Lung (tissue), 12 donors: ENCODE data around the gene HMGN4. TPM values are rescaled to one million over a fixed set of nuclear protein-coding genes. Genes with fewer than 3 reads are reported as not detected.
"Not testable (repeated sequence)": the region's sequence is repeated elsewhere in the genome, so short reads cannot be mapped to it uniquely, and the experiment has no call there.

ENCODE experiments used
- ATAC-seq: fragments of 200-7000 bp; cut with Tn5 transposase; one replicate; pipeline ENCODE4 v1.9.1; 2020; ENCODE audit warnings: moderate number of reproducible peaks; ENCODE audit not compliant: insufficient read depth, low FRiP score
- DNase-seq, 3 donors: peaks; one replicate each; pipeline ENCODE4 v3.0.0-alpha.2; 2013 to 2017
- H3K27ac ChIP-seq, 2 donors: one replicate each; pipeline ENCODE4 v1.5.1; 2013; ENCODE audit warnings: mild to moderate bottlenecking in 2 of 2, moderate library complexity in 2 of 2, control low read depth in 1 of 2, inconsistent platforms in 1 of 2, low read depth in 1 of 2, low read length in 1 of 2
- H3K27me3 ChIP-seq, 3 donors: one replicate each; pipeline ENCODE4 v1.5.1; 2013; ENCODE audit warnings: low read length in 2 of 3; ENCODE audit not compliant: control insufficient read depth in 3 of 3, insufficient read depth in 3 of 3
- H3K36me3 ChIP-seq, 4 donors: one replicate each; pipeline ENCODE4 v1.5.1; 2013; ENCODE audit warnings: low read length in 4 of 4, mild to moderate bottlenecking in 1 of 4, moderate library complexity in 1 of 4; ENCODE audit not compliant: control insufficient read depth in 4 of 4, insufficient read depth in 4 of 4
- H3K4me1 ChIP-seq, 5 donors: one replicate each; pipeline ENCODE4 v1.5.1; 2013; ENCODE audit warnings: low read length in 5 of 5, mild to moderate bottlenecking in 2 of 5, moderate library complexity in 1 of 5; ENCODE audit not compliant: control insufficient read depth in 5 of 5, insufficient read depth in 5 of 5
- H3K4me3 ChIP-seq: one replicate; pipeline ENCODE4 v1.5.1; 2013; ENCODE audit warnings: mild to moderate bottlenecking, control low read depth, moderate library complexity
- H3K9ac ChIP-seq, 2 donors: one replicate each; pipeline ENCODE4 v1.5.1; 2013; ENCODE audit warnings: low read length in 2 of 2, control low read depth in 1 of 2; ENCODE audit not compliant: insufficient read depth in 1 of 2
- H3K9me3 ChIP-seq, 4 donors: one replicate each; pipeline ENCODE4 v1.5.1; 2013; ENCODE audit warnings: low read length in 3 of 4, mild to moderate bottlenecking in 1 of 4, moderate library complexity in 1 of 4; ENCODE audit not compliant: control insufficient read depth in 4 of 4, insufficient read depth in 3 of 4
- WGBS, 2 donors: extraction: QIAGEN DNeasy Blood & Tissue Kit; methylation state at CpG; one replicate each; pipeline ENCODE4 v1.1.7; 2013; 5-methylcytosine and 5-hydroxymethylcytosine counted together
- polyA plus RNA-seq, 2 donors: library from polyadenylated mRNA; stranded (reverse); fragments of 200-250 nt; gene quantifications; one replicate each; pipeline ENCODE4 v1.2.1, GENCODE V29; 2013
- total RNA-seq, 2 donors: library from RNA; depleted of rRNA in 1 of 2; stranded (reverse); fragments of >200 nt in 1 of 2; gene quantifications; one replicate each; pipeline ENCODE4 v1.2.1, GENCODE V29; 2014 to 2021
- TF ChIP-seq, protein P1 (sequence below): IDR thresholded peaks from 2 replicates; pipeline ENCODE4 v1.5.1; 2012; ENCODE audit warnings: mild to moderate bottlenecking; ENCODE audit errors: control extremely low read depth, extremely low read depth
- donor health status: control.
- donor health status: control.
- donor health status: Bipolar disorder and iron deficiency.
- donor health status: healthy.
- donor health status: DM: yes; HTN: yes; CAD: no.

The HMGN4 gene
- total and polyA plus RNA-seq, 4 donors: 16.1 to 73.3 (median 54.2) TPM

DNA sequence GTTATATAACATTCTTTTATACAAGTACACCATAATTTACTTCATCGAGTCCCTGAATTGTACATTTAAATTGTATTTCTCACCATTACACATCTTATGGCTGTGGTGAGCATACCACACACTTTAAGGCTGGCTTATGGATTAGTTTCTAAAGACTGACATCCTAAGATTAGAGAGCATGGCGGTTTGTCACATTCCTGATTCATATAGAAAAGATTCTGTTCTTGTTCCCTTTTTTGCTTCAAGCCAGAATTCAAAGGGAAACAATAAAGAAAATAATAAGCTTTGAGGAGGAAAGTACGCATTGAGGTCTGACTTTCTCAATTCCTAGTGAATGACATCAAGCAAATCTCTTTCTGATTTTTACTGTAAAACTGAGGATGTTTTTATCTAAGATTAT, 35.5 kb upstream of the HMGN4 start:
- Histone ChIP-seq H3K9ac (no peak overlapping the region), H3K27ac (no peak overlapping the region), H3K27me3 (peaks cover 4 to 28% (median 21%) of the 10 kb centered on the region in 3 donors), H3K36me3 (no peaks in the 10 kb centered on the region), H3K4me1 (peaks cover 0 to 5% (median 2%) of the 10 kb centered on the region in 5 donors), H3K4me3 (no peak overlapping the region), H3K9me3 (no peaks in the 10 kb centered on the region)
- TF ChIP-seq, protein P1, sequence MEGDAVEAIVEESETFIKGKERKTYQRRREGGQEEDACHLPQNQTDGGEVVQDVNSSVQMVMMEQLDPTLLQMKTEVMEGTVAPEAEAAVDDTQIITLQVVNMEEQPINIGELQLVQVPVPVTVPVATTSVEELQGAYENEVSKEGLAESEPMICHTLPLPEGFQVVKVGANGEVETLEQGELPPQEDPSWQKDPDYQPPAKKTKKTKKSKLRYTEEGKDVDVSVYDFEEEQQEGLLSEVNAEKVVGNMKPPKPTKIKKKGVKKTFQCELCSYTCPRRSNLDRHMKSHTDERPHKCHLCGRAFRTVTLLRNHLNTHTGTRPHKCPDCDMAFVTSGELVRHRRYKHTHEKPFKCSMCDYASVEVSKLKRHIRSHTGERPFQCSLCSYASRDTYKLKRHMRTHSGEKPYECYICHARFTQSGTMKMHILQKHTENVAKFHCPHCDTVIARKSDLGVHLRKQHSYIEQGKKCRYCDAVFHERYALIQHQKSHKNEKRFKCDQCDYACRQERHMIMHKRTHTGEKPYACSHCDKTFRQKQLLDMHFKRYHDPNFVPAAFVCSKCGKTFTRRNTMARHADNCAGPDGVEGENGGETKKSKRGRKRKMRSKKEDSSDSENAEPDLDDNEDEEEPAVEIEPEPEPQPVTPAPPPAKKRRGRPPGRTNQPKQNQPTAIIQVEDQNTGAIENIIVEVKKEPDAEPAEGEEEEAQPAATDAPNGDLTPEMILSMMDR: no peak
- ATAC-seq (no peak), DNase-seq (no peak)
- 82 to 87% methylated on average over 3 of the region's 3 CpGs for WGBS, 2 donors

- Histone ChIP-seq H3K9ac (no peak overlapping the region), H3K4me1 (no peaks in the 10 kb centered on the region), H3K36me3 (no peaks in the 10 kb centered on the region), H3K27me3 (peaks cover 3 to 4% (median 4%) of the 10 kb centered on the region in 3 donors), H3K27ac (no peak overlapping the region), H3K4me3 (no peak overlapping the region), H3K9me3 (no peaks in the 10 kb centered on the region)
- DNase-seq: no peak
- 57 to 64% methylated on average over 3 of the region's 3 CpGs for WGBS, 2 donors
- TF ChIP-seq, protein P1: no peak
- no peak for ATAC-seq
Measured at GRCh38 chr6:26507658-26508057, 30.5 kb upstream of the HMGN4 start.

DNA sequence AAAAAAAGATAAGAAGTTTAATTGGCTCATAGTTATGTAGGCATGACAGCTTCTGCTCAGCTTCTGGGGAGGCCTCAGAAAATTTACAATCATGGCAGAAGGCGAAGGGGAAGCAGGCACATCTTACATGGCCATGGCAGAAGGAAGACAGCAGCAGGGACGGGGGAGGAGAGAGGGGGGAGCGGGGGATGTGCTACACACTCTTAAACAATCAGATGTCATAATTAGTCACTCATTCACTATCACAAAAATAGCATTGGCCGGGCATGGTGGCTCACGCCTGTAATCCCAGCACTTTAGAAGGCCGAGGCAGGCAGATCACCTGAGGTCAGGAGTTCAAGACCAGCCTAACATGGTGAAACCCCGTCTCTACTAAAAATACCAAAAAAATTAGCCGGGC, 27.1 kb upstream of the HMGN4 start:
- not testable (repeated sequence) for H3K9ac ChIP-seq, H3K36me3 ChIP-seq, H3K4me3 ChIP-seq, H3K9me3 ChIP-seq, H3K27me3 ChIP-seq, H3K4me1 ChIP-seq, ATAC-seq, DNase-seq, H3K27ac ChIP-seq
- WGBS, 2 donors: 83 to 94% methylated on average over 8 of the region's 8 CpGs

DNA sequence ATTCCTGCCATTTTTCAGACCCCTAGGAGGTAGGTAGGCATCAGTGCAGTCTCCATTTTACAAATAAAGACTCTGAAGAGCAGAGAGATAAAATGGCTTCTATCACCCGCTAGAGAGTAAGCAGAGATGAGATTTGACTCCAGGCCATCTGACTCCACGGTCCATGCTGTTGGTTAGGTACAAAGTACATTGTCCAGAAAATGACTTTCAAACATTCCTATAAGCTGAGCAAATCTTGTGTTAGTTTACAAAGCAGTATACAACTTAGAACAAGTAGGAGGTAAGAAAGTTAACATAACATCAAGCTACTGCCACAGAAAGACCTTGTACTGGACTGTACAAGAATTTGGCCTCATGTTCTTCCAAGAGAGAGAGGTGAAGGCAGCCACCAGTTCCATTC, 23.2 kb upstream of the HMGN4 start:
- Histone ChIP-seq H3K4me3 (no peak overlapping the region), H3K27ac (no peak overlapping the region), H3K36me3 (no peaks in the 10 kb centered on the region), H3K9me3 (no peaks in the 10 kb centered on the region), H3K9ac (no peak overlapping the region), H3K4me1 (peaks cover 0 to under 1% (median 0%) of the 10 kb centered on the region in 5 donors), H3K27me3 (no peaks in the 10 kb centered on the region)
- WGBS, 2 donors: 86 to 94% methylated on average over 2 of the region's 2 CpGs
- DNase-seq: no peak
- TF ChIP-seq, protein P1: no peak
- no peak for ATAC-seq
